HepG2 (cell line): Measurements from ENCODE around the gene MRPL38. TPM values are rescaled to one million over a fixed set of nuclear protein-coding genes. Genes with fewer than 3 reads are reported as not detected.
A peak's percentile ranks its signal among the peaks of the same experiment; 100 is the strongest.

Experiments
- AKAP8 ChIP-seq: sonication (generic); formaldehyde crosslinking; IDR thresholded peaks from 2 replicates; pipeline ENCODE4 v1.5.1; 2020; ENCODE audit warnings: mild to moderate bottlenecking, missing genetic modification reagents
- ATRX ChIP-seq: sonication (generic); formaldehyde crosslinking; IDR thresholded peaks from 2 replicates; pipeline ENCODE4 v1.4.0; 2020; ENCODE audit warnings: missing genetic modification reagents, borderline replicate concordance
- CBX1 ChIP-seq: IDR thresholded peaks from one replicate; pipeline ENCODE4 v1.6.1; 2016; ENCODE audit warnings: antibody characterized with exemption, low read depth
- EP300 ChIP-seq, 3 experiments: sonication (generic) in 1 of 3; formaldehyde crosslinking in 1 of 3; IDR thresholded peaks; 2 replicates each; pipeline versions ENCODE4 v1.5.1 to v1.6.1; 2011 to 2020; ENCODE audit warnings: low read depth in 2 of 3, low read length in 2 of 3, borderline replicate concordance in 1 of 3, improper control_type of control experiment in 1 of 3, mild to moderate bottlenecking in 1 of 3, missing genetic modification reagents in 1 of 3, moderate library complexity in 1 of 3
- HDAC2 ChIP-seq: sonication (generic); formaldehyde crosslinking; IDR thresholded peaks from 2 replicates; pipeline ENCODE4 v1.4.0; 2020; ENCODE audit warnings: missing genetic modification reagents
- HNRNPLL ChIP-seq: fragments of 200-400 bp; formaldehyde crosslinking; IDR thresholded peaks from 2 replicates; pipeline ENCODE4 v1.6.1; 2017; ENCODE audit warnings: mild to moderate bottlenecking, low read depth, low read length; ENCODE audit not compliant: poor library complexity, severe bottlenecking
- HOXA3 ChIP-seq: sonication (generic); formaldehyde crosslinking; IDR thresholded peaks from 2 replicates; pipeline ENCODE4 v1.5.0; 2020; ENCODE audit warnings: missing genetic modification reagents
- KAT7 ChIP-seq: IDR thresholded peaks from 2 replicates; pipeline ENCODE4 v1.6.1; 2018; ENCODE audit warnings: borderline replicate concordance, missing compliant biosample characterization
- LRRFIP1 ChIP-seq: sonication (generic); formaldehyde crosslinking; conservative IDR thresholded peaks from 2 replicates; pipeline ENCODE4 v1.4.0; 2020; ENCODE audit warnings: missing genetic modification reagents
- MXD1 ChIP-seq: sonication (generic); formaldehyde crosslinking; IDR thresholded peaks from 2 replicates; pipeline ENCODE4 v1.4.0; 2020; ENCODE audit warnings: mild to moderate bottlenecking, missing genetic modification reagents
- MYC ChIP-seq: sonication (generic); formaldehyde crosslinking; IDR thresholded peaks from 2 replicates; pipeline ENCODE4 v1.9.0; 2021; ENCODE audit warnings: missing genetic modification reagents, borderline replicate concordance
- NR2F6 ChIP-seq, 2 experiments: IDR thresholded peaks; 2 replicates each; pipeline ENCODE4 v1.6.1; 2016; ENCODE audit warnings: antibody characterized with exemption in 1 of 2, mild to moderate bottlenecking in 1 of 2
- SOX6 ChIP-seq, 2 experiments: fragments of 450-650 bp in 1 of 2; sonication (generic) in 1 of 2; formaldehyde crosslinking in 1 of 2; IDR thresholded peaks; 2 replicates each; pipeline versions ENCODE4 v1.4.0 to v1.6.1; 2017 to 2020; ENCODE audit warnings: antibody characterized with exemption in 1 of 2, mild to moderate bottlenecking in 1 of 2, missing genetic modification reagents in 1 of 2
- ZMYM3 ChIP-seq: sonication (generic); formaldehyde crosslinking; IDR thresholded peaks from 2 replicates; pipeline ENCODE4 v1.5.1; 2020; ENCODE audit warnings: mild to moderate bottlenecking, missing genetic modification reagents
- ZNF17 ChIP-seq: sonication (generic); formaldehyde crosslinking; IDR thresholded peaks from 2 replicates; pipeline ENCODE4 v1.5.0; 2020; ENCODE audit warnings: mild to moderate bottlenecking, missing genetic modification reagents
- ZNF253 ChIP-seq: sonication (generic); formaldehyde crosslinking; IDR thresholded peaks from 2 replicates; pipeline ENCODE4 v1.8.0; 2022; ENCODE audit warnings: mild to moderate bottlenecking, missing genetic modification reagents, borderline replicate concordance
- polyA plus RNA-seq, 8 experiments: library from polyadenylated mRNA; depleted of rRNA in 3 of 8; stranded (reverse) in 7 of 8; unstranded in 1 of 8; fragments of >200 nt; fragmentation: Illumina TruSeq in 4 of 8; extraction: Trizol in 4 of 8; gene quantifications; 2 replicates each; pipeline versions ENCODE4 v1.2.1 to v1.2.3, GENCODE V29; 2011 to 2016; ENCODE audit warnings: low read depth in 4 of 8, missing spikeins in 1 of 8, mixed read lengths in 1 of 8; ENCODE audit not compliant: insufficient read depth in 1 of 8
- total RNA-seq, 5 experiments: library from RNA; depleted of rRNA; stranded (reverse); fragments of >200 nt; fragmentation: Illumina TruSeq; extraction: Trizol; gene quantifications; 2 replicates each; pipeline ENCODE4 v1.2.3, GENCODE V29; 2016; ENCODE audit warnings: low read depth in 1 of 5
- TF ChIP-seq, protein P1 (sequence below): sonication (generic); formaldehyde crosslinking; IDR thresholded peaks from 2 replicates; pipeline ENCODE4 v1.5.1; 2020; ENCODE audit warnings: mild to moderate bottlenecking, moderate library complexity, missing genetic modification reagents
- TF ChIP-seq, protein P2 (sequence below): IDR thresholded peaks from 2 replicates; pipeline ENCODE4 v1.6.1; 2016; ENCODE audit warnings: low read depth, missing genetic modification reagents, missing compliant biosample characterization

The MRPL38 gene
- total and polyA plus RNA-seq, 2 of the 13 experiments (the other 11 are each of a cell fraction or from before 2014, with no cell fraction given) = 83.7 to 125 TPM

- TF ChIP-seq, protein P1, sequence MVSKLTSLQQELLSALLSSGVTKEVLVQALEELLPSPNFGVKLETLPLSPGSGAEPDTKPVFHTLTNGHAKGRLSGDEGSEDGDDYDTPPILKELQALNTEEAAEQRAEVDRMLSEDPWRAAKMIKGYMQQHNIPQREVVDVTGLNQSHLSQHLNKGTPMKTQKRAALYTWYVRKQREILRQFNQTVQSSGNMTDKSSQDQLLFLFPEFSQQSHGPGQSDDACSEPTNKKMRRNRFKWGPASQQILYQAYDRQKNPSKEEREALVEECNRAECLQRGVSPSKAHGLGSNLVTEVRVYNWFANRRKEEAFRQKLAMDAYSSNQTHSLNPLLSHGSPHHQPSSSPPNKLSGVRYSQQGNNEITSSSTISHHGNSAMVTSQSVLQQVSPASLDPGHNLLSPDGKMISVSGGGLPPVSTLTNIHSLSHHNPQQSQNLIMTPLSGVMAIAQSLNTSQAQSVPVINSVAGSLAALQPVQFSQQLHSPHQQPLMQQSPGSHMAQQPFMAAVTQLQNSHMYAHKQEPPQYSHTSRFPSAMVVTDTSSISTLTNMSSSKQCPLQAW = peak; percentile 82
- TF ChIP-seq ZNF253 (CRISPR knock-in tag) (0 out of 2 replicates have a peak, but pooled peaks have one; percentile 37), KAT7 (peak; percentile 86; the same call in 1 of the 2 replicates), ZMYM3 (CRISPR knock-in tag) (peak; percentile 49; the same call in 1 of the 2 replicates), LRRFIP1 (CRISPR knock-in tag) (peak; percentile 22; the same call in 1 of the 2 replicates), ZNF17 (CRISPR knock-in tag) (no peak), NR2F6 (IDR thresholded peaks at IDR 0.05) (no peak), NR2F6 (CRISPR knock-in tag; IDR thresholded peaks at IDR 0.05) (peak; percentile 54; the same call in 1 of the 2 replicates), HNRNPLL (peak; percentile 80), AKAP8 (CRISPR knock-in tag) (peak; percentile 99), MYC (CRISPR knock-in tag) (peak; percentile 93), EP300 (IDR thresholded peaks at IDR 0.05; ENCODE audit: low read depth in 2 of 2, low read length in 2 of 2) (peak in 1 of 2 experiments; percentile 31; a peak in 1 of 4 replicates), EP300 (CRISPR knock-in tag; IDR thresholded peaks at IDR 0.05; ENCODE audit: borderline replicate concordance) (peak; percentile 42), ATRX (0 out of 2 replicates have a peak, but pooled peaks have one; percentile 51), CBX1 (no peak), HOXA3 (CRISPR knock-in tag) (peak; percentile 83), HDAC2 (CRISPR knock-in tag) (peak; percentile 82; the same call in 1 of the 2 replicates), SOX6 (IDR thresholded peaks at IDR 0.05) (no peak), SOX6 (CRISPR knock-in tag; IDR thresholded peaks at IDR 0.05) (peak; percentile 85), MXD1 (CRISPR knock-in tag) (peak; percentile 95)
- TF ChIP-seq, protein P2, sequence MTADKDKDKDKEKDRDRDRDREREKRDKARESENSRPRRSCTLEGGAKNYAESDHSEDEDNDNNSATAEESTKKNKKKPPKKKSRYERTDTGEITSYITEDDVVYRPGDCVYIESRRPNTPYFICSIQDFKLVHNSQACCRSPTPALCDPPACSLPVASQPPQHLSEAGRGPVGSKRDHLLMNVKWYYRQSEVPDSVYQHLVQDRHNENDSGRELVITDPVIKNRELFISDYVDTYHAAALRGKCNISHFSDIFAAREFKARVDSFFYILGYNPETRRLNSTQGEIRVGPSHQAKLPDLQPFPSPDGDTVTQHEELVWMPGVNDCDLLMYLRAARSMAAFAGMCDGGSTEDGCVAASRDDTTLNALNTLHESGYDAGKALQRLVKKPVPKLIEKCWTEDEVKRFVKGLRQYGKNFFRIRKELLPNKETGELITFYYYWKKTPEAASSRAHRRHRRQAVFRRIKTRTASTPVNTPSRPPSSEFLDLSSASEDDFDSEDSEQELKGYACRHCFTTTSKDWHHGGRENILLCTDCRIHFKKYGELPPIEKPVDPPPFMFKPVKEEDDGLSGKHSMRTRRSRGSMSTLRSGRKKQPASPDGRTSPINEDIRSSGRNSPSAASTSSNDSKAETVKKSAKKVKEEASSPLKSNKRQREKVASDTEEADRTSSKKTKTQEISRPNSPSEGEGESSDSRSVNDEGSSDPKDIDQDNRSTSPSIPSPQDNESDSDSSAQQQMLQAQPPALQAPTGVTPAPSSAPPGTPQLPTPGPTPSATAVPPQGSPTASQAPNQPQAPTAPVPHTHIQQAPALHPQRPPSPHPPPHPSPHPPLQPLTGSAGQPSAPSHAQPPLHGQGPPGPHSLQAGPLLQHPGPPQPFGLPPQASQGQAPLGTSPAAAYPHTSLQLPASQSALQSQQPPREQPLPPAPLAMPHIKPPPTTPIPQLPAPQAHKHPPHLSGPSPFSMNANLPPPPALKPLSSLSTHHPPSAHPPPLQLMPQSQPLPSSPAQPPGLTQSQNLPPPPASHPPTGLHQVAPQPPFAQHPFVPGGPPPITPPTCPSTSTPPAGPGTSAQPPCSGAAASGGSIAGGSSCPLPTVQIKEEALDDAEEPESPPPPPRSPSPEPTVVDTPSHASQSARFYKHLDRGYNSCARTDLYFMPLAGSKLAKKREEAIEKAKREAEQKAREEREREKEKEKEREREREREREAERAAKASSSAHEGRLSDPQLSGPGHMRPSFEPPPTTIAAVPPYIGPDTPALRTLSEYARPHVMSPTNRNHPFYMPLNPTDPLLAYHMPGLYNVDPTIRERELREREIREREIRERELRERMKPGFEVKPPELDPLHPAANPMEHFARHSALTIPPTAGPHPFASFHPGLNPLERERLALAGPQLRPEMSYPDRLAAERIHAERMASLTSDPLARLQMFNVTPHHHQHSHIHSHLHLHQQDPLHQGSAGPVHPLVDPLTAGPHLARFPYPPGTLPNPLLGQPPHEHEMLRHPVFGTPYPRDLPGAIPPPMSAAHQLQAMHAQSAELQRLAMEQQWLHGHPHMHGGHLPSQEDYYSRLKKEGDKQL (CRISPR knock-in tag) = peak; percentile 39; the same call in 1 of the 2 replicates
Measured at GRCh38 chr17:75940727-75941441, 36.2 kb upstream of the MRPL38 start, which contains the start of gene FBF1 (continued).
